Measurements from ENCODE around the gene DNAJC5. TPM values are rescaled to one million over a fixed set of nuclear protein-coding genes. Genes with fewer than 3 reads are reported as not detected.
A peak's percentile ranks its signal among the peaks of the same experiment; 100 is the strongest.

The DNAJC5 gene
- total RNA-seq (10 to 100 TPM; 25.0 to 31.5 (median 29.2) TPM), polyA plus RNA-seq (10 to 100 TPM; 20.1 to 23.3 TPM)

DNA sequence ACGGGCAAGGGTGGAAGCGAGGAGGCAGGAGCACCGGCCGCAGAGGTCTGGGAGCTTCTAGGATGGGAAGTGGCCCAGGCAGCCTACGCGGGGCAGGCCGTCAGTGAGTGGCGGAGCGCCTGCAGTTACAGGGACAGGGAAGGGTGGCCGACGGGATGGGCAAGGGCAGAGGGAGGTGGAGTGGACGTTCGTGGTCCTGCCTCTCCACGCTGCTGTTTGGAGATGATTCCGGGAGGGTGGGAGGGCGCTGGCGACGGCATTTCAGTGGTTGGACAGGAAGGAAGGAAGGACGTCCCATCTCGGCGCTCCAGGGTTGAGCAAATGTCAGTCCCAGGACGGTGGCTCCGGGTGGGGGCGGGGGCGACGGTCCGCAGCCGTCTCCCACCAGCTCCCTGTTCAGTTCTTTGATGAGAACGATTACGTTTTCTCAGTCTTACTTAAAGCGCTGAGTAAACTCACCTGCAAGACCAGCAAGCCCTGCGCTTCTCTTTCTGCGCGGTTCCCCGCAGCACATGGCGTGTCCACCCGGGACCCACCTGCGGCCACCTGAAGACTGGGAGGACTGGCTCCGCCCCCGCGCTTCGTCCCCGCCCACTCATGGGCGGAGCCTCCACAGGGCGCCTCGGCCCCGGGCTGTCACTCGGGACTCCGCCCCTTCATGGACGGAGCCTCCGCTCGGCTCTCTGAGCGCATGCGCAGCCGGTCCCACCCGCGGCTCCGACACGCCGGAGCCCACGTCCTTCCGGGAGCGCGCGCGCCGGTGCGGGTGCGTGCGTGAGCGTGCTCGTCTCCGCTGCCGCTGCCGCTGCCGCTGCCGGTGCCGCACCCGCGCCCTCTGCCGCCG lies at the start of gene DNAJC5:
DNAJC5 (plus strand) TSS at position 769 of the 844 bp plus-strand sequence. CDS start 33,220 bp downstream, outside the sequence.
- intact Hi-C loops (cut with DNase I), result no loop called here
- FAIRE-seq, result no peak
- 1% methylated on average over 69 to 82 of the region's 82 CpGs for WGBS, 2 donors
- peak within 1 kb of the TSS; percentile 37 to 64 (median 56) for H3K4me3 ChIP-seq
- DNase-seq, result peak; percentile 94 to 99 (median 98)
- H3K36me3 ChIP-seq, result peaks cover 0 to 19% (median 0%) of the 10 kb centered on the region in 3 donors
- H3K4me1 ChIP-seq, result peaks cover 20 to 22% (median 20%) of the 10 kb centered on the region in 3 donors
- peak; percentile 90 to 96 (median 91) for ATAC-seq
- no peaks in the 10 kb centered on the region for H3K9me3 ChIP-seq
- peak within 1 kb of the TSS; percentile 77 to 90 (median 85) for H3K27ac ChIP-seq
- H3K27me3 ChIP-seq, result no peaks in the 10 kb centered on the region
- TF ChIP-seq, protein P1, sequence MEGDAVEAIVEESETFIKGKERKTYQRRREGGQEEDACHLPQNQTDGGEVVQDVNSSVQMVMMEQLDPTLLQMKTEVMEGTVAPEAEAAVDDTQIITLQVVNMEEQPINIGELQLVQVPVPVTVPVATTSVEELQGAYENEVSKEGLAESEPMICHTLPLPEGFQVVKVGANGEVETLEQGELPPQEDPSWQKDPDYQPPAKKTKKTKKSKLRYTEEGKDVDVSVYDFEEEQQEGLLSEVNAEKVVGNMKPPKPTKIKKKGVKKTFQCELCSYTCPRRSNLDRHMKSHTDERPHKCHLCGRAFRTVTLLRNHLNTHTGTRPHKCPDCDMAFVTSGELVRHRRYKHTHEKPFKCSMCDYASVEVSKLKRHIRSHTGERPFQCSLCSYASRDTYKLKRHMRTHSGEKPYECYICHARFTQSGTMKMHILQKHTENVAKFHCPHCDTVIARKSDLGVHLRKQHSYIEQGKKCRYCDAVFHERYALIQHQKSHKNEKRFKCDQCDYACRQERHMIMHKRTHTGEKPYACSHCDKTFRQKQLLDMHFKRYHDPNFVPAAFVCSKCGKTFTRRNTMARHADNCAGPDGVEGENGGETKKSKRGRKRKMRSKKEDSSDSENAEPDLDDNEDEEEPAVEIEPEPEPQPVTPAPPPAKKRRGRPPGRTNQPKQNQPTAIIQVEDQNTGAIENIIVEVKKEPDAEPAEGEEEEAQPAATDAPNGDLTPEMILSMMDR (IDR thresholded peaks at IDR 0.05), result no peak

GRCh38 chr20:63846128-63846771 lies 48.7 kb upstream of the DNAJC5 start:
- no peaks in the 10 kb centered on the region for H3K27me3 ChIP-seq
- WGBS, 2 donors, result 4 to 6% methylated on average over 23 to 24 of the region's 24 CpGs
- no peaks in the 10 kb centered on the region for H3K9me3 ChIP-seq
- FAIRE-seq (no peak), DNase-seq (peak in 2 of 6 donors; percentile 23 to 65), ATAC-seq (peak in 3 of 4 donors; percentile 31 to 67 (median 45))
- H3K4me3 ChIP-seq, result no peak overlapping the region
- H3K4me1 ChIP-seq, result no peaks in the 10 kb centered on the region
- intact Hi-C loops (cut with DNase I), result no loop called here
- TF ChIP-seq, protein P1 (IDR thresholded peaks at IDR 0.05), result no peak
- no peak overlapping the region for H3K27ac ChIP-seq
- no peaks in the 10 kb centered on the region for H3K36me3 ChIP-seq

DNA sequence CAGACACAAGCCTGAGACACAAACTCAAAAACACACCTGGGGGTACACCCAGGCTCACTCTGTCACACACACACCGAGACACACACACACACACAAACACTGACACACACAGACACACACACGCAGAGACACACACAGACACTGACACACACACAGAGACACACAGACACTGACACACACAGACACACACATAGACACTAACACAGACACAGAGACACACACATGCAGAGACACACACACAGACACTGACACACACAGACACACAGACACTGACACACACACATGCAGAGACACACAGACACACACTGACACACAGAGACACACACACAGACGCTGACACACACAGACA lies 48.1 kb upstream of the DNAJC5 start:
- Histone ChIP-seq H3K27me3 (no peaks in the 10 kb centered on the region), H3K4me1 (no peaks in the 10 kb centered on the region), H3K27ac (no peak overlapping the region), H3K36me3 (no peaks in the 10 kb centered on the region), H3K9me3 (no peaks in the 10 kb centered on the region), H3K4me3 (no peak overlapping the region)
- FAIRE-seq (no peak), DNase-seq (no peak), ATAC-seq (no peak)
- WGBS, 2 donors, result 38 to 45% methylated on average over 3 of the region's 3 CpGs
- TF ChIP-seq, protein P1 (IDR thresholded peaks at IDR 0.05), result no peak
- intact Hi-C loops (cut with DNase I), result no loop called here

DNA sequence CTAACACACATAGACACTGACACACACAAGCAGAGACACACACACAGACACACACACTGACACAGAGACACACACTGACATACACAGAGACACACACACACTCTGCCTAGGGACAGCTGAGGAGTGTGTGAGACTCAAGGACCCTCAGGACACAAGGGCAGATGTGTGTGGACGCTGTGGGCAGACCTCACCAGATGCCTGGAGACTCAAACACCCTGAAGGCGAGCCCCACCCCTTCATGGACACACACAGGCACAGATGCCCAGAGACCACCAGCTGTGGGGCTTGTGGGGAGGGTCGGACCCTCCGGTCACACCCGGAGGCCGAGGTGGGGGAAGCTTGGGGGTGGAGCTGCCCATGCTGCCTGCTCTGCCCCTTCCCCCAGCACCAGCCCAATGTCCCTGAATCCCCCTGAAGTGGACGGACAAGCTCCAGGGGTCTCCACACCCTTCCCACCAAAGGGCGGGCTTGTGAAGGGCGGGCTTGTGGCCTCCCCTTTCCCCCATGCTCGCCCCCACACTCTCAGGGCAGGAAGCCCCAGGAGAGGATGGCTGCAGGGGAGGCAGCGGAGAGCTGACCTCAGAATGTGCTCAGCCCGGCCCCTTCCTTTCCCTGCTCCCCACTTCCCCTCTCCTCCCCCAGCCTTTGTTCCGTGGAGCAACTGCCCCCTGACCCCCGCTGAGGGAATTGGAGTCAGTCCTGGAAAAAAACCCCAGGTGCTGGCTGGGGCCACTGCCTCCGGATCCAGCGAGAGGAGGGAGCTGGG lies 47.5 kb upstream of the DNAJC5 start:
- Histone ChIP-seq H3K9me3 (no peaks in the 10 kb centered on the region), H3K4me3 (no peak overlapping the region), H3K36me3 (no peaks in the 10 kb centered on the region), H3K4me1 (no peaks in the 10 kb centered on the region), H3K27ac (no peak overlapping the region), H3K27me3 (no peaks in the 10 kb centered on the region)
- ATAC-seq (peak in 2 of 4 donors; percentile 8 to 53), FAIRE-seq (no peak), DNase-seq (no peak)
- intact Hi-C loops (cut with DNase I), result no loop called here
- 29 to 32% methylated on average over 14 to 16 of the region's 16 CpGs for WGBS, 2 donors
- TF ChIP-seq, protein P1 (IDR thresholded peaks at IDR 0.05), result no peak
